IPS-15b (cell line): ENCODE results near the gene ADCY7.

Source experiments
- H3K27me3 ChIP-seq: one replicate; pipeline ENCODE4 v1.6.1; 2013; ENCODE audit warnings: low read length; ENCODE audit not compliant: control insufficient read depth, insufficient read depth
- H3K36me3 ChIP-seq: one replicate; pipeline ENCODE4 v1.6.1; 2013; ENCODE audit warnings: low read length; ENCODE audit not compliant: control insufficient read depth, insufficient read depth
- H3K4me1 ChIP-seq: one replicate; pipeline ENCODE4 v1.6.1; 2013; ENCODE audit warnings: mild to moderate bottlenecking, low read length; ENCODE audit not compliant: control insufficient read depth, insufficient read depth
- H3K4me3 ChIP-seq: one replicate; pipeline ENCODE4 v1.5.1; 2013; ENCODE audit warnings: low read depth, low read length
- H3K9ac ChIP-seq: one replicate; pipeline ENCODE4 v1.6.1; 2013; ENCODE audit warnings: low read depth, mild to moderate bottlenecking, low read length
- H3K9me3 ChIP-seq: one replicate; pipeline ENCODE4 v1.6.1; 2013; ENCODE audit warnings: mild to moderate bottlenecking, low read length; ENCODE audit not compliant: control insufficient read depth, insufficient read depth

The ADCY7 gene

DNA sequence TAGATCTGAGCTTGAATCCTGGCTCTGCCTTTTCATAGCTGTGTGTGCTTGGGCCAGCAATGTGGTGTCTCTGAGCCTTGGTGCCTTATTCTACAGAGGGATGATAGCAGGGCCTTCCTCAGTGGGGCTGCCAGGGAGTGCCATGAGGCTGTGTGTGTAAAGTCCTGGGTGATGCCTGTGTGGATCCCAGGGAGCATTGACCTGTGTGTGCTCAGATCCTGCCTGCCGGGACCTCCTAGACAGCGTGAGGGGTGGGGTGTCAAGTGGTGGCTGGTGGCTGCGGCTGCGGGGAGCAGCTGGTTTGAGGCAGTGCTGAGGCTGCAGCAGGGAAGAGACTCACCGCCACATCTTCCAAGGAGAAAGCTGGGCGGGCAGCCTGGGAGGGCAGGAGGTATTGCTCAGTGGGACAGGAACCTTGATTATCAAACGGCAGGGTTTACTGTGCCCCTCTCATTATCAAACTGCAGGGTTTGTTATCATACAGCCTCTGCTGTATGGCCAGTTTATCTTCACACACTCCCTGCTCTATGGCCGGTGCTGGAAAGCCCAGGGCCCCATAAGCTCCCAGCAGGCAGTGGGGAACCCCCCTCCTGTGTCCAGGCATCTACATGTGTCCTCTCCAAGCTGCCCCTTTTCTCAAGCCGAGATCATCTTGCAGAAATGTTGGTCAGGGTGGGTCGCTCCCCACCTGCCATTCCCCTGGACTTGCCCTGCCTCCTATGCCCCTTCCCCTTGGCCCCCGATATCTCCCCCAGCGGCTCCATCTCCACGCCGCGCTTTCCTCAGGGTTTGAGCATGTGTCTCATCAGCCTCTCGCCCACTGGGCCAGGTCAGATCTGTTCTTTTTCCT is 3.1 kb upstream of the ADCY7 start:
- no peak overlapping the region for H3K4me3 ChIP-seq
- peaks cover 3% of the 10 kb centered on the region for H3K4me1 ChIP-seq
- H3K9ac ChIP-seq, result no peak overlapping the region
- no peaks in the 10 kb centered on the region for H3K27me3 ChIP-seq
- H3K9me3 ChIP-seq, result no peaks in the 10 kb centered on the region
- no peaks in the 10 kb centered on the region for H3K36me3 ChIP-seq

DNA sequence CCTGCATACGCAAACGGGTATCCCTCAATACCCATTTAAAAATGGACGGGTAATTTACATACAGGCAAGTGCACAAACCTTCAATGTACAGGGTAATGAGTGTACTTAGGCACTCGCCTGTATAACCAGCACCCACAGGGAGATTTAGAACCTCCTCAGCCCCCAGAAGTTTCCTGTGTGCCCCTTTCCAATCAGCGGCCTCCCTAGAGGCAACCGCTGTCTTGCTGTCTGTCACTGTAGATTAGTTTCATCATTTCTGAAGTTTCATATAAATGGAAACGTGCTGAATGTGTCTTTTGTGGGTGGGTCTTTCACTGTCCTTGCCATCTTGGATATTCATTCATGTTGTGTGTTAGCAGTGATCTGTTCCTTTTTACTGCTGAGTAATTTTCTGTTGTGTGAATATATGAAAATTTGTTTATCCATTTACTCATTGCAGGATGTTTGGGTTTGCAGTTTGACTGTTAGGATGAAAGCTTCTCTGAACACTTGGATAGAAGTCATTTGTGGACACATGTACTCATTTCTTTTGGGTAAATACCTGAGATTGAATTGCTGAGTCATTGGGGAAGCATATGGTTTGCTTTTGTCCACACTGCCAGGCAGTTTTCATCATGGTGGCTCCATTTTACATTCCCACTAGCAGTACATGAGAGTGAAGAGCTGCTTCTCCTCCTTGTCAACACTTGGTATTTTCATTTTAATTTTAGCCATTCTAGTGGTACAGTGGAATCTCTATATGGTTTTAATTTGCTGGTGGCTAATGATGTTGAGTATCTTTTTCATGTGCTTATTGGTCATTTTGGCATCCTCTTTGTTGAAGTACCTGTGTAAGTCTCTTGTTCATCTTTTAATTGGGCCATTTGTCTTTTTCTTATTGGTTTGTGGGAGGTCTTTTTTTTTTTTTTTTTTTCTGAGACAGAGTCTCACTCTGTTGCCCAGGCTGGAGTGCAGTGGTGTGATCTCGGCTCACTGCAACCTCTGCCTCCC is 2.1 kb upstream of the ADCY7 start:
- H3K4me3 ChIP-seq, result no peak overlapping the region

GRCh38 chr16:50265260-50265659 is 1.1 kb upstream of the ADCY7 start:
- no peak overlapping the region for H3K9ac ChIP-seq
- no peaks in the 10 kb centered on the region for H3K27me3 ChIP-seq
- H3K36me3 ChIP-seq, result no peaks in the 10 kb centered on the region
- H3K4me3 ChIP-seq, result no peak overlapping the region
- no peaks in the 10 kb centered on the region for H3K9me3 ChIP-seq
- peaks cover 3% of the 10 kb centered on the region for H3K4me1 ChIP-seq

More for the DNA sequence above, 2.1 kb upstream of the ADCY7 start:
- Histone ChIP-seq H3K9ac (no peak overlapping the region), H3K9me3 (no peaks in the 10 kb centered on the region), H3K27me3 (no peaks in the 10 kb centered on the region), H3K4me1 (peaks cover 3% of the 10 kb centered on the region), H3K36me3 (no peaks in the 10 kb centered on the region)

GRCh38 chr16:50265716-50266336 is 525 bp upstream of the ADCY7 start:
- no peaks in the 10 kb centered on the region for H3K9me3 ChIP-seq
- H3K36me3 ChIP-seq, result no peaks in the 10 kb centered on the region
- H3K4me3 ChIP-seq, result no peak overlapping the region
- peaks cover 3% of the 10 kb centered on the region for H3K4me1 ChIP-seq
- no peaks in the 10 kb centered on the region for H3K27me3 ChIP-seq
- no peak overlapping the region for H3K9ac ChIP-seq

- no peak overlapping the region for H3K4me3 ChIP-seq
- H3K9ac ChIP-seq, result no peak overlapping the region
- H3K4me1 ChIP-seq, result peaks cover 3% of the 10 kb centered on the region
These were observed 840 bp downstream of the ADCY7 start for GRCh38 chr16:50267151-50267631.

DNA sequence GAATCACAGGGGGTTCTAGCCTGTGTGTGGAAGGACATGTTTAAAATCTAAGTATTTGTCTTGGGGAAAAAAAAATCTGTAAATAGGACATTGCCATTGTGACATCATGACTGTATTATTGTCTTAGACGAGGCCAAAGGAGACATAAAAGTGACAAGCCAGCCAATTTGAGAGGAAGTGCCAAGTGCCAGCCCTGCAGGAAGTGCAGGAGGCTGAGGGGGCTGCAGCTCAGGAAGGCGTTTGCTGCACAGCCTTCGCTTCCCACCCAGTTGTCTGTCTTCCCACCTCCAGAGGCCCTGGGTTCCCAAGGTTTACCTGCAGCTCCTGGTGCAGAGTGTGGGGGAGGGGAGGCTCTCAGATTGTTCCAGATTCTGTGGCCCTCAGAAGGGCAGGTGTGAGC is 1.3 kb downstream of the ADCY7 start:
- Histone ChIP-seq H3K9ac (no peak overlapping the region), H3K4me3 (no peak overlapping the region)

More at GRCh38 chr16:50267151-50267631, 840 bp downstream of the ADCY7 start:
- Histone ChIP-seq H3K27me3 (no peaks in the 10 kb centered on the region), H3K9me3 (no peaks in the 10 kb centered on the region), H3K36me3 (no peaks in the 10 kb centered on the region)

DNA sequence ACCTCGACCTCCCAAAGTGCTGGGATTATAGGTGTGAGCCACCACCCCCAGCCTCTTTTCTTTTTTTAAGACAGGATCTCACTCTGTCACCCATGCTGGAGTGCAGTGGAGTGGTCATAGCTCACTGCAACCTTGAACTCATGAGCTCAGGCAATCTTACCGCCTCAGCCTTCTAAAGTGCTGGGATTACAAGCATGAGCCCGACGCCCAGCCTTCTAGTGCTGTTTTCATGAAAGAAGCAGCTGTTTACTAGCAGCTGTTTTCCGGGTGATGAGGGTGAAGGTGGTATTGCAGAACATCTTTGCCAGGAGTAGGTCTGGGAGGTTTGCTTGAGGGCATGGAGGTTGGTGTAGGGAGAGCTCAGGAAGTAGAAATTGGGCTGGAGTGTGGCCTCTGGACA is 2.0 kb downstream of the ADCY7 start:
- Histone ChIP-seq H3K9ac (no peak overlapping the region), H3K4me1 (peaks cover 3% of the 10 kb centered on the region), H3K4me3 (no peak overlapping the region), H3K27me3 (no peaks in the 10 kb centered on the region), H3K9me3 (no peaks in the 10 kb centered on the region), H3K36me3 (no peaks in the 10 kb centered on the region)

More for the DNA sequence above, 1.3 kb downstream of the ADCY7 start:
- Histone ChIP-seq H3K27me3 (no peaks in the 10 kb centered on the region), H3K36me3 (no peaks in the 10 kb centered on the region), H3K9me3 (no peaks in the 10 kb centered on the region), H3K4me1 (peaks cover 3% of the 10 kb centered on the region)

- H3K27me3 ChIP-seq, result no peaks in the 10 kb centered on the region
- no peak overlapping the region for H3K9ac ChIP-seq
- H3K4me3 ChIP-seq, result no peak overlapping the region
- peaks cover 3% of the 10 kb centered on the region for H3K4me1 ChIP-seq
- H3K36me3 ChIP-seq, result no peaks in the 10 kb centered on the region
- H3K9me3 ChIP-seq, result no peaks in the 10 kb centered on the region
These were observed 2.8 kb downstream of the ADCY7 start for GRCh38 chr16:50269061-50269705.

DNA sequence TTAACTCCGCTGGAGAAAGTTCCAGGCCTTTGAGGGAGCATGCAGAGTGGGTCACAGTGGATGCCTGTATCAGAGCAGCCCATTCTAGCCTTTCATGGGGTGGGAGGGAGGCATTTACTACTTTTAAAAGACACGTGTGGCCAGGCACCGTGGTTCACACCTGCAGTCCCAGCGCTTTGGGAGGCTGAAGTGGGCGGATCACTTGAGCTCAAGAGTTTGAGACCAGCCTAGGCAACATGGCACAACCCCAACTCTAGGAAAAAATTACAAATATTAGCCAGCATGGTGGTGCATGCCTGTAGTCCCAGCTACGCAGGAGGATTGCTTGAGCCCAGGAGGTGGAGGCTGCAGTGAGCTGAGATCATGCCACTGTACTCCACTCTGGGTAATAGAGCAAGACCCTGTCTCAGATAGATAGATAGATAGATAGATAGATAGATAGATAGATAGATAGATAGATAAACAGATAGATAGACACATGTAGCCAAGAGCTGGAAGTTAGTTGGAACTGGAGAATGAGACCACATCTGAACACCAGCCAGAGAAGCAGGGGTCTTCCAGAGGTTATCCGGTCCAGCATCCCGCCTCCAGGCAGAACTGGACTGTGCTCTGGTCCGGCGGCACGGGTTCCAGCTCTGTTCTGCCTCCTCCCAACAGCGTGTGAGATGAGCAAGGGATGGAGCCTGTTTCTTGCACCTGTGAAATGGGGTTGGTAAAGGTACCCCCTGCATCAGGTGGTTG is 3.6 kb downstream of the ADCY7 start:
- H3K4me1 ChIP-seq, result peaks cover 3% of the 10 kb centered on the region
- H3K9me3 ChIP-seq, result no peaks in the 10 kb centered on the region
- H3K27me3 ChIP-seq, result no peaks in the 10 kb centered on the region
- H3K9ac ChIP-seq, result no peak overlapping the region
- no peak overlapping the region for H3K4me3 ChIP-seq
- H3K36me3 ChIP-seq, result no peaks in the 10 kb centered on the region

DNA sequence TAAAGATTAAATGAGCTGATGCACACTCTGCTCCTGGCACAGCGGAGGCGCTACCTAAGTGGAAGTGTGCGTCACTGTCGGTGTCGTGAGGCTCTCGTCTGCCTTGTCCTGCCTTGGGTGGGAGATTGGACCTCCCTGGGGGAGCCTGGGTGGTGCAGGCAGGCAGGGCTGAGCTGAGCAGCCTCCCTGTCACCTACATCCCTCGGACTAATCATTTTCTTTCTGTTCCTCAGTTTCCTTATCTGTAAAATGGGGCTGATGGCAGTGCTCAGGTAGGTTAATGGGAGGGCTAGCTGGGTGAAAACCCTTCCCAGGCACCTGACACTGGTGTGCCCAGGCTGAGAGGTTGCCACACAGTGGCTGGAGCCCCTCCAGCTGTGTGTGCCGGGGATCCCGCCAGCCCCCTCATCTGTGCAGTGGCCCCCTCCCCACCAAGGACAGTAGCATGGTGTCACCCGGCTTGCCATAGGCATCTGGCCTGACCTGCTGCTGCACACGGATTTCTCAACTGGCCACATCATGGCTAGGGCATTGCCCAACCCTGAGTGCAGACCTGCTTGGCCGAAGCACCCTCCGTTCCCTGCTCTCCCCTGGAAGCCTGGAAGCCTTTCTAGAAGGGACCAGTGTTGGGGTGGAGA is 4.3 kb downstream of the ADCY7 start:
- Histone ChIP-seq H3K9me3 (no peaks in the 10 kb centered on the region), H3K4me1 (peaks cover 3% of the 10 kb centered on the region), H3K9ac (no peak overlapping the region), H3K4me3 (no peak overlapping the region), H3K36me3 (no peaks in the 10 kb centered on the region), H3K27me3 (no peaks in the 10 kb centered on the region)
